Karpas-422 (cell line): Measurements from ENCODE around the gene CLDN19. TPM values are rescaled to one million over a fixed set of nuclear protein-coding genes. Genes with fewer than 3 reads are reported as not detected.

Source experiments
- DNase-seq: peaks from one replicate; pipeline ENCODE4 v3.0.0-alpha.2; 2015
- H2AFZ ChIP-seq: fragments of 200-600 bp; sonication (generic); 2 replicates; pipeline ENCODE4 v1.6.1; 2014; ENCODE audit warnings: antibody characterized with exemption, low read length, mixed read lengths
- H3K27ac ChIP-seq: fragments of 200-600 bp; sonication (generic); 2 replicates; pipeline ENCODE4 v1.5.1; 2014; ENCODE audit warnings: mild to moderate bottlenecking, low read length, moderate library complexity
- H3K27me3 ChIP-seq: fragments of 200-600 bp; sonication (generic); 2 replicates; pipeline ENCODE4 v1.6.1; 2014; ENCODE audit warnings: low read length, mixed read lengths
- H3K36me3 ChIP-seq: fragments of 200-600 bp; sonication (generic); 2 replicates; pipeline ENCODE4 v1.6.1; 2014; ENCODE audit warnings: low read length, mixed read lengths; ENCODE audit not compliant: insufficient read depth
- H3K4me1 ChIP-seq: fragments of 200-600 bp; sonication (generic); 2 replicates; pipeline ENCODE4 v1.6.1; 2014; ENCODE audit warnings: mild to moderate bottlenecking, low read length, mixed read lengths
- H3K4me2 ChIP-seq: fragments of 200-600 bp; sonication (generic); 2 replicates; pipeline ENCODE4 v1.6.1; 2014; ENCODE audit warnings: low read length, low read depth, mild to moderate bottlenecking; ENCODE audit not compliant: poor library complexity, severe bottlenecking
- H3K4me3 ChIP-seq: fragments of 200-600 bp; sonication (generic); 2 replicates; pipeline ENCODE4 v1.5.1; 2014; ENCODE audit warnings: mild to moderate bottlenecking, antibody characterized with exemption, low read length, mixed read lengths
- H3K79me2 ChIP-seq: fragments of 200-600 bp; sonication (generic); 2 replicates; pipeline ENCODE4 v1.6.1; 2014; ENCODE audit warnings: mild to moderate bottlenecking, low read length, mixed read lengths
- H3K9ac ChIP-seq: fragments of 200-600 bp; sonication (generic); 2 replicates; pipeline ENCODE4 v1.6.0; 2014; ENCODE audit warnings: low read length
- H3K9me2 ChIP-seq: fragments of 200-600 bp; sonication (generic), shearing (Covaris generic); replicated peaks from 2 replicates; pipeline ENCODE4 v1.6.0; 2014; ENCODE audit warnings: mild to moderate bottlenecking, low read length, moderate library complexity; ENCODE audit not compliant: insufficient read depth
- H3K9me3 ChIP-seq: fragments of 300-700, 200-600 bp; sonication (generic); 2 replicates; pipeline ENCODE4 v1.6.1; 2014; ENCODE audit warnings: low read length, mixed read lengths
- H4K20me1 ChIP-seq: fragments of 200-600 bp; sonication (generic); 2 replicates; pipeline ENCODE4 v1.6.1; 2014; ENCODE audit warnings: mild to moderate bottlenecking, antibody characterized with exemption, low read length, low read depth; ENCODE audit not compliant: insufficient read depth
- total RNA-seq: library from RNA; depleted of rRNA; stranded (reverse); fragments of >200 nt; shearing (Covaris generic); gene quantifications from 2 replicates; pipeline ENCODE4 v1.2.3, GENCODE V29; 2014; ENCODE audit warnings: low replicate concordance; rRNA removed

The CLDN19 gene, protein sequence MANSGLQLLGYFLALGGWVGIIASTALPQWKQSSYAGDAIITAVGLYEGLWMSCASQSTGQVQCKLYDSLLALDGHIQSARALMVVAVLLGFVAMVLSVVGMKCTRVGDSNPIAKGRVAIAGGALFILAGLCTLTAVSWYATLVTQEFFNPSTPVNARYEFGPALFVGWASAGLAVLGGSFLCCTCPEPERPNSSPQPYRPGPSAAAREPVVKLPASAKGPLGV
- not detected in 2 replicates for total RNA-seq

DNA sequence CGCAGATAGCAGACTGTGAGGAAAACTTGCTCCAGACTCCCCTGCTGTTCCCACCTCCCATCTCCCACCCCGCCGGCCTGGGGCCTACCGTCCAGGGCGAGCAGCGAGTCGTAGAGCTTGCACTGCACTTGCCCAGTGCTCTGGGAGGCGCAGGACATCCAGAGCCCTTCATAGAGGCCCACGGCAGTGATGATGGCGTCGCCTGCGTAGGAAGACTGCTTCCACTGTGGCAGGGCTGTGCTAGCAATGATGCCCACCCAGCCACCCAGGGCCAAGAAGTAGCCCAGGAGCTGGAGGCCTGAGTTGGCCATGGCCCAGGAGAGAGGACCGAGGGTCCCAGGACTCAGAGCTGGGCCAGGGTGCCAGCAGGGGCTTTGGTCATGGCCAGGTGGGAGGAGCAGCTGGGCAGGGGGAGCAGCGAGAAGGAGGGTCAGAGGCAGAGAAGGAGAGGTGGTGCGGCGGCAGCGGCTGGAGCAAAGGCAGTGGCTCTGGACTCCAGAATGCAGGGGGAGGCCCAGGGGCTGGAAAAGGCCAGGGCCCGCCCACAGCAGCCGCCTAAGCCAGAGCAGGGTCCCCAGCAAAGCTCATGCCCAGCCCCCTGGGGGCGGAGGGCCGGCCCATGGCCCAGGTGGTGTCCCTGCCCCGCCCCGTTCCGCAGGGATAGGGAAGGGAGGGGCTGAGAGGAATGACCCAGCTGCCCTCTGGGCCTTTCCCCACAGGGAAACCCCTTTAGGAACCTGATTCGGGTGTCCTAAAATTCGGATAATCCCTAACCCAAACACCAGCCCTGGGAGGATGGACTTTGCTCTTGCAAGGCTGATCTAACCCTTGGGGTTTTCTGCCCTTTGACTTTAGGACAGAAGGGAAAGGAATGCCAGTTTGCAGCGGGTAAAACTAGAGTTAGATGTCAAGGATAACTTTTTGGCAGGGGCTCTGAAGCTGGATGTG, at the start of gene CLDN19:
CLDN19 (minus strand) TSS at position 484 of the 948 bp plus-strand sequence; CDS start at position 311, 173 bp downstream.
- H3K4me2 ChIP-seq: no peak within 1 kb of the TSS

DNA sequence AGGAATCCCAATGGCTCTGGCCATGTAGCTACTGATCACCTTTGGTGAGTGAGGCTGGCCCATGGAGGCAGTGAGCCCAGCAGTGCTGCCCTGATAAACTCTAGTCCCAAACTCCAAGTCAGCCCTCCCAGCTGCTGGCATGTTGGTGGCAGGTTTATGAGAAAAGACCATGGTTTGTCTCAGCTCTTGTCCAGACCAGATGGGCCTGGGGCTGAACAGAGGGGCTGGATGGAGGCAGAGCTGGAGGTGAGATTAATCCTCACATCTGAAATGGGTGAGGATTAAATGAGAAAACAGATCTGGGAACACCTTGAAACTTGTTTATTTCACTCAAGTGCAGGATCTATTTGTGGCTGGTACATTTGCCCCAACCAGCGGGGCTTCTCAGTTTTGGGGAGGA, 48.0 kb upstream of the CLDN19 start:
- H3K9me3 ChIP-seq: no peaks in the 10 kb centered on the region
- H3K4me1 ChIP-seq: no peaks in the 10 kb centered on the region
- H3K79me2 ChIP-seq: no peaks in the 10 kb centered on the region
- H3K27me3 ChIP-seq: no peaks in the 10 kb centered on the region
- no peak overlapping the region for H3K4me2 ChIP-seq
- no peak overlapping the region for H3K4me3 ChIP-seq
- DNase-seq: no peak
- no peaks in the 10 kb centered on the region for H4K20me1 ChIP-seq
- no peak overlapping the region for H3K27ac ChIP-seq
- no peaks in the 10 kb centered on the region for H3K36me3 ChIP-seq
- H3K9me2 ChIP-seq: no peaks in the 10 kb centered on the region
- no peak overlapping the region for H2AFZ ChIP-seq
- no peak overlapping the region for H3K9ac ChIP-seq

More for the DNA sequence above, at the start of gene CLDN19:
- Histone ChIP-seq H3K9ac (no peak within 1 kb of the TSS), H3K9me3 (no peaks in the 10 kb centered on the region), H3K27me3 (no peaks in the 10 kb centered on the region), H3K79me2 (no peaks in the 10 kb centered on the region), H3K27ac (no peak within 1 kb of the TSS), H3K4me1 (peaks cover 7% of the 10 kb centered on the region), H4K20me1 (no peaks in the 10 kb centered on the region), H3K9me2 (no peaks in the 10 kb centered on the region), H2AFZ (no peak within 1 kb of the TSS), H3K36me3 (no peaks in the 10 kb centered on the region), H3K4me3 (no peak within 1 kb of the TSS)
- DNase-seq: no peak

DNA sequence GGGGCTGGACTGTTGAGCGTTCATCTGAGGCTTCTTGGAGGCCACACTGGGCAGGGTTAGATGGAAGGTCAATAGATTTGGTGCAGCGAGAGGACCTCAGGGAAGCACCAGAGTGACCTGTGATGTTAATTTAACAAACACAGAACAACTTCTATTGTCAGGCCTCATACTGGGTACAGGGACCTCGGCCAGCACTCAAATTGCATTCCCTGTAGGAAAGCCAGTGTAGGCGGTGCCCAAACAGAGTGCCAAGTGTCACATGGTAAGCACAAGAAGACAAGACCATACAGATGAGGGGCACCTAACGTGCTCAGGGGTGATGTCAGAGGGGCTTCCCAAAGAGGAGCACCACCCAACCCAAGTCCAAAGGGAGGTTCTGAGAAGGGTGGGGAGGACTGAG, 46.1 kb upstream of the CLDN19 start:
- H3K27ac ChIP-seq: no peak overlapping the region
- H3K9ac ChIP-seq: no peak overlapping the region
- H3K4me1 ChIP-seq: no peaks in the 10 kb centered on the region
- DNase-seq: no peak
- no peak overlapping the region for H2AFZ ChIP-seq
- H3K4me3 ChIP-seq: no peak overlapping the region
- H3K79me2 ChIP-seq: no peaks in the 10 kb centered on the region
- H3K9me3 ChIP-seq: no peaks in the 10 kb centered on the region
- no peak overlapping the region for H3K4me2 ChIP-seq
- H3K9me2 ChIP-seq: no peaks in the 10 kb centered on the region
- no peaks in the 10 kb centered on the region for H3K36me3 ChIP-seq
- no peaks in the 10 kb centered on the region for H4K20me1 ChIP-seq
- no peaks in the 10 kb centered on the region for H3K27me3 ChIP-seq

DNA sequence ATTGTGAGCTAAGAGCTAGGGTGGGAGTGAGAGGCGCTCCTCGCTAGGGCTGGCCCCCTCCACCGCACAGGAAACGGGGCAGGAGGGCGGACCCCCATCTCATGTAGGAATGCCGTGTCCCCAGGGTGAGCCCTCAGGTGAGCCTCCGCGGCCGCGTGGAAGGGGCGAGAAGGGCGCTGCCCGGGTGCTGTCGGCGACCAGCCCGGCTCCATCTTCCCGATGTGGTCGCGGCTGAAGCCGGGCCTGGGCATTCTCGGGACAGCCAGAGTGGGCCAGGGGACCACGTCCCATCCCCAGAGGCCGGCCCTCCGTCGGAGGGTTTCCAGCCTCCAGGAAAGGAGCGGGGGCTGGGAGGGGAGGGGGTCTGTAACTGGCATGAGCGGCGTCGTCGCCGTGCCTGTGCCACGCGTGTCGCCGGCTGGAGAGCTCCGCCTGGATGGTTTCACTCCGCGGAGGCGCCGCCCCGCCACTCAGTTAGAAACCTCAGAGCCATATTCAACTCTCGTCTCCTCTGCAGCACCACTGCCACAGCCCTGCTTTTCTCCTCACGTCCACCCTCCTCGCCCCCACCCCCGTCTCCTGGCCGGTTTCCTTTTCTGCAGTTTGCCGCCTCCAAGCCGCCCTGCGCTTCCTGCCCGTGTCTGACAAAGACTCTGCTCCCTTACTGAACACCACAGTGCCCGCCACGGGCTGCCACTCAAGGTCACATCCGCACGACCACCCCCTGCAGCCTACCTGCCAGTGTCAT, 45.1 kb upstream of the CLDN19 start, which contains the start of gene TMEM269:
TMEM269 (plus strand) TSS at position 46 of the 748 bp plus-strand sequence. CDS start 4,903 bp downstream, outside the sequence.
- H3K27ac ChIP-seq: no peak within 1 kb of the TSS
- H3K9me3 ChIP-seq: no peaks in the 10 kb centered on the region
- no peak within 1 kb of the TSS for H2AFZ ChIP-seq
- no peaks in the 10 kb centered on the region for H3K27me3 ChIP-seq
- H3K4me3 ChIP-seq: no peak within 1 kb of the TSS
- no peaks in the 10 kb centered on the region for H3K9me2 ChIP-seq
- H3K79me2 ChIP-seq: no peaks in the 10 kb centered on the region
- DNase-seq: no peak
- no peak within 1 kb of the TSS for H3K4me2 ChIP-seq
- H3K4me1 ChIP-seq: no peaks in the 10 kb centered on the region
- H3K9ac ChIP-seq: no peak within 1 kb of the TSS
- no peaks in the 10 kb centered on the region for H4K20me1 ChIP-seq
- peaks cover 4% of the 10 kb centered on the region; the same call in 1 of the 2 replicates for H3K36me3 ChIP-seq

DNA sequence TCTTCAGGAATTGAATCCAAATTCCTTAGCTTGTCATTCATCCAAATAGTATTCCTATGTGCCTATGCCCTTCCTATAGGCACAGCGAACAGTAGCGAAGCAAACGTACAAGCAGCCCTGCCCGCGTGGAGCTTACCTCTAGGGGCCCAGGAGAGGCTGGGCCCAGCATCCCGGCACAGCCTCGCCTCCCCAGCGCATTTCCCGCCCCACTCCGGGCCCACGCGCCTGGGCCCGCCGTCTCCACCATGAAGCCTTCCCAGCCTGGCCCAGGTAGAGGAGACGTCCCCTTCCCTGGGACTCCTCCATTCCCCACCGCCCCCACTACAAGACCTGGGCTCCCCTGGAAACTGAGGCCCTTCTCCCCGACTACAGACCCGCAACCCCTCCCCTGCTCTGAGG, 44.5 kb upstream of the CLDN19 start:
- H3K9me3 ChIP-seq: no peaks in the 10 kb centered on the region
- H3K4me3 ChIP-seq: no peak overlapping the region
- no peak overlapping the region for H3K4me2 ChIP-seq

DNA sequence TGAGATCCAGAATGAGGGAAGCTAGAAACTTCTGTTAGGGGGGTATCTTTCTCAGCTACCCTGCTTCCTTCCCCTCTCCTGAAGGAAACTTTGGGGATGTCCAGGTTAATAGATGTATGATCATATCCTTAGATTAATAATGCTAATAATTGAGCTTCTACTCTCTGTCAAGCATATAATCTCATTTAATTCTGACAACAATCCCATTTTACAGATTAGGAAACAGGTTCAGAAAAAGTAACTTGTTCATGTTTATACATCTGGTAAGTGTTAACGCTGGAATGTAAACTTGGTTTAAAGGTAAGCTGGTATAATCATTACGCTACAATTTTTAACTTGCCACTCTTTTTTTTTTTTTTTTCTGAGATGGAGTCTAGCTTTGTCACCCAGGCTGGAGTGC, 43.1 kb upstream of the CLDN19 start:
- H3K4me3 ChIP-seq: no peak overlapping the region
- H2AFZ ChIP-seq: no peak overlapping the region
- H3K27me3 ChIP-seq: no peaks in the 10 kb centered on the region
- no peak overlapping the region for H3K27ac ChIP-seq
- H3K4me2 ChIP-seq: no peak overlapping the region
- no peak overlapping the region for H3K9ac ChIP-seq
- DNase-seq: no peak
- H3K9me3 ChIP-seq: no peaks in the 10 kb centered on the region
- peaks cover 9% of the 10 kb centered on the region for H3K36me3 ChIP-seq
- H3K9me2 ChIP-seq: no peaks in the 10 kb centered on the region
- no peaks in the 10 kb centered on the region for H4K20me1 ChIP-seq
- no peaks in the 10 kb centered on the region; the same call in 1 of the 2 replicates for H3K79me2 ChIP-seq
- no peaks in the 10 kb centered on the region for H3K4me1 ChIP-seq

More for the DNA sequence above, 44.5 kb upstream of the CLDN19 start:
- DNase-seq: no peak
- Histone ChIP-seq H3K27me3 (no peaks in the 10 kb centered on the region), H4K20me1 (no peaks in the 10 kb centered on the region), H3K27ac (no peak overlapping the region), H3K79me2 (no peaks in the 10 kb centered on the region), H3K9ac (no peak overlapping the region), H3K4me1 (no peaks in the 10 kb centered on the region), H2AFZ (no peak overlapping the region), H3K36me3 (peaks cover 4% of the 10 kb centered on the region; the same call in 1 of the 2 replicates), H3K9me2 (no peaks in the 10 kb centered on the region)

DNA sequence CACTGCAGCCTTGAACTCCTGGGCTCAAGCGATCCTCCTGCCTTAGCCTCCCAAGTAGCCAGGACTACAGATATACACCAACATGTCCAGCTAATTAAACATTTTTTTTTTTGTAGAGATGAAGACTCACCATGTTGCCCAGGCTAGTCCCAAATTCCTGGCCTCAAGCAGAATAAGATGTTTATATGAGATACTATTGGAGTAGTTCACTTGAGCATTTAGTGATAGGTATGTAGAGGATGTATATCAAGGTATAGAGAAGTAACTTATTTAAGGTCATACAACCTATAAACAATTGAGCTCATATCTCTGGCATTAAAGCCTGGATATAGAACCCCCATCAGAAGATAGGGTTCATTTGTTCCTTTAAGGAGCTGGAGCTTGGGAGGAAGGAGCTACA, 40.1 kb upstream of the CLDN19 start:
- H3K36me3 ChIP-seq: peaks cover 15% of the 10 kb centered on the region
- no peak overlapping the region for H3K9ac ChIP-seq
- H3K4me2 ChIP-seq: no peak overlapping the region
- no peaks in the 10 kb centered on the region for H3K9me3 ChIP-seq
- no peak overlapping the region for H3K27ac ChIP-seq
- no peaks in the 10 kb centered on the region for H3K4me1 ChIP-seq
- no peak for DNase-seq
- no peak overlapping the region for H2AFZ ChIP-seq
- H3K9me2 ChIP-seq: no peaks in the 10 kb centered on the region
- H3K27me3 ChIP-seq: no peaks in the 10 kb centered on the region
- H3K4me3 ChIP-seq: no peak overlapping the region
- no peaks in the 10 kb centered on the region for H4K20me1 ChIP-seq
- no peaks in the 10 kb centered on the region; the same call in 1 of the 2 replicates for H3K79me2 ChIP-seq
